Small intestine (tissue), 7 donors: ENCODE results near the gene DOHH. TPM values are rescaled to one million over a fixed set of nuclear protein-coding genes. Genes with fewer than 3 reads are reported as not detected.
A peak's percentile ranks its signal among the peaks of the same experiment; 100 is the strongest.
"Not testable (repeated sequence)": the region's sequence is repeated elsewhere in the genome, so short reads cannot be mapped to it uniquely, and the experiment has no call there.

Source experiments
- DNase-seq, 2 donors: peaks; one replicate each; pipeline versions ENCODE4 v3.0.0 to v3.0.0-alpha.2; 2013
- FAIRE-seq: peaks from 2 replicates; lab custom pipeline; 2012; peaks lifted over from hg19 to GRCh38; lab: Jason Lieb, UNC
- H3K27ac ChIP-seq, 3 donors: one replicate each; pipeline ENCODE4 v1.5.1; 2013; ENCODE audit warnings: low read length in 2 of 3, mild to moderate bottlenecking in 2 of 3, control low read depth in 1 of 3, inconsistent platforms in 1 of 3, low read depth in 1 of 3, moderate library complexity in 1 of 3
- H3K27me3 ChIP-seq, 3 donors: one replicate each; pipeline ENCODE4 v1.6.1; 2013; ENCODE audit warnings: low read length in 3 of 3, inconsistent platforms in 1 of 3; ENCODE audit not compliant: control insufficient read depth in 3 of 3, insufficient read depth in 3 of 3
- H3K36me3 ChIP-seq, 3 donors: one replicate each; pipeline ENCODE4 v1.6.1; 2013; ENCODE audit warnings: low read length in 3 of 3, inconsistent platforms in 1 of 3, low read depth in 1 of 3, mild to moderate bottlenecking in 1 of 3, moderate library complexity in 1 of 3; ENCODE audit not compliant: control insufficient read depth in 3 of 3, insufficient read depth in 2 of 3
- H3K4me1 ChIP-seq, 3 donors: one replicate each; pipeline ENCODE4 v1.6.1; 2013; ENCODE audit warnings: low read length in 2 of 3, inconsistent platforms in 1 of 3, low read depth in 1 of 3, mild to moderate bottlenecking in 1 of 3, moderate library complexity in 1 of 3; ENCODE audit not compliant: control insufficient read depth in 3 of 3, insufficient read depth in 2 of 3
- H3K4me3 ChIP-seq, 3 donors: one replicate each; pipeline ENCODE4 v1.5.1; 2013; ENCODE audit warnings: low read length in 3 of 3, control low read depth in 1 of 3, inconsistent platforms in 1 of 3, low read depth in 1 of 3, mild to moderate bottlenecking in 1 of 3, moderate library complexity in 1 of 3
- H3K9me3 ChIP-seq, 2 donors: one replicate each; pipeline ENCODE4 v1.6.1; 2013; ENCODE audit warnings: low read depth in 1 of 2, low read length in 1 of 2; ENCODE audit not compliant: control insufficient read depth in 2 of 2, insufficient read depth in 1 of 2
- WGBS, 3 donors: extraction: QIAGEN DNeasy Blood & Tissue Kit; methylation state at CpG; one replicate each; pipeline ENCODE4 v1.1.7; 2013; 5-methylcytosine and 5-hydroxymethylcytosine counted together
- polyA plus RNA-seq, 4 donors: library from polyadenylated mRNA; stranded (reverse) in 3 of 4; unstranded in 1 of 4; fragments of 200-250 nt in 3 of 4; fragments of 120-200 nt in 1 of 4; gene quantifications; one replicate each; pipeline versions ENCODE4 v1.2.1 to v1.2.3, GENCODE V29; 2013
- donor health status: healthy with polysubstance abuse.
- donor health status: control.
- donor health status: control.
- donor health status: Bipolar disorder and iron deficiency.
- donor health status: healthy.

DOHH gene
- polyA plus RNA-seq, 4 donors: 5.4 to 18.4 (median 8.4) TPM

DNA sequence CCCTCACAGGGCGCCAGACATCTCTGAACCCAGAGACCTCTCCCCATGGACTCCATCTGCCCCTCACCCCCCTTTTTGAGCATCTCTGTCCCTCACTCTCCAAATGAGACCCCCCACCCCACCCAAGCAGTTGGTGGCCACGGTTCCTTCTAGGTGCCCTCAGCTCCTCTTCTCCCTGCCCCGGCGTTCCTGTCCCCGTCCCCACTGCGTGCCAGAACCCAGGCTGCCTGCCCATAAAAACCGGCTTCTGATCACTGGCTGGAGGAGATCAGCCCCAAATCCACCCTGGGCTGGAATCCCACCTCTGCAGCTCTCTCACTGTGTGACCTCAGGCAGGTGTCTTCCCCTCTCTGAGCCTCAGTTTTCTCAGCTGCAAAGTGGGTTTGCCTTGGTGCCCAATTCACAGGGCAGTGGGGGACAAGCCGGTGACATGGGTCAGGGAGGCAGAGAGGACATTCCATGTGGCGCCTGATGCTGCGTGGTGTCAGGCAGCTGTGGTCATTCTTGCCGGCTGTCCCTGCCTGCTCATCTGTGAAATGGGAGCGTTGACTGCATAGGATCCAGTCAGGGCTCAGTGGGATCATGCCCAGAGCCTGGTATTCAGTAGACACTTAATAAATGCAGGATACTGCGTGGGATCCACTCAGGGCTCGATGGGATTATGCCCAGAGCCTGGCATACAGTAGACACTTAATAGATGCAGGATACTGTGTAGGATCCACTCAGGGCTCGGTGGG lies 45.6 kb downstream of the DOHH start:
- peaks cover 8 to 64% (median 10%) of the 10 kb centered on the region in 3 donors for H3K36me3 ChIP-seq
- WGBS, 3 donors: 95 to 98% (median 96%) methylated on average over 14 to 15 of the region's 15 CpGs
- FAIRE-seq: no peak

DNA sequence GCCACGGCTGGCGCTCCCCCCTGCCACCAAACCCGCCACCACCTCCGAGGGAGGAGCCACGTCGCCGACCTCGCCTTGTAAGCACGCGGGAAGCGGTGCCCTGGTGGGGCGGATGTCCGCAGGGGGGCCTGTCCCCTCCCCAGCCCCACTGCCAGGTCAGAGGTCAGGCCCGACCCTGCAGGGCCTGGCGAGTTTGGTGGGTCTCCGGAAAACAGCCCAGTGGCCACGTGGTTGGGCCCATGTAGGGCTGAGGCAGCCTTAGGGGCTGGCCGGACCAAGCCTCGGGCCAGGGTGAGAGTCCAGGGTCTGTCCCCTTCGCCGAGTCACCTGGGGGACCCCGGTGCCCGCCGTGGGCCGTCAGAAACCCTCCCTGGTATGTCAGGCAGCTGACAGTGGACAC lies 46.6 kb downstream of the DOHH start:
- peaks cover 8 to 68% (median 10%) of the 10 kb centered on the region in 3 donors for H3K36me3 ChIP-seq
- no peak overlapping the region for H3K4me3 ChIP-seq
- FAIRE-seq (no peak), DNase-seq (no peak)
- H3K4me1 ChIP-seq: peaks cover 0 to 17% (median 3%) of the 10 kb centered on the region in 3 donors
- WGBS, 3 donors: 86 to 88% (median 88%) methylated on average over 15 to 25 of the region's 25 CpGs
- H3K9me3 ChIP-seq: no peaks in the 10 kb centered on the region
- H3K27me3 ChIP-seq: peaks cover 0 to 3% (median 0%) of the 10 kb centered on the region in 3 donors
- no peak overlapping the region for H3K27ac ChIP-seq

More for the DNA sequence above, 45.6 kb downstream of the DOHH start:
- no peaks in the 10 kb centered on the region for H3K9me3 ChIP-seq
- H3K27me3 ChIP-seq: peaks cover 0 to 3% (median 0%) of the 10 kb centered on the region in 3 donors
- H3K27ac ChIP-seq: no peak overlapping the region
- no peak overlapping the region for H3K4me3 ChIP-seq
- no peak for DNase-seq
- peaks cover 0 to 27% (median 3%) of the 10 kb centered on the region in 3 donors for H3K4me1 ChIP-seq

DNA sequence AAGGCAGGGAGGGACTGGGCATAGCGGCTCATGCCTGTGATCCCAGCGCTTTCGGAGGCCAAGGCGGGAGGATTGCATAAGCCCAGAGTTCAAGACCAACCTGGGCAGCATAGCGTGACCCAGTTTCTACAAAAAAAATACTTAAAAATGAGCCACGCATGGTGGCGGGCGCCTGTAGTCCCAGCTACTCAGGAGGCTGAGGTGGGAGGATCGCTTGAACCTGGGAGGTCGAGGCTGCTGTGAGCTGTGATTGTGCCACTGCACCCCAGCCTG lies 47.6 kb downstream of the DOHH start:
- not testable (repeated sequence) for H3K4me3 ChIP-seq, H3K9me3 ChIP-seq, DNase-seq, FAIRE-seq, H3K27me3 ChIP-seq, H3K4me1 ChIP-seq, H3K27ac ChIP-seq
- 91 to 97% (median 94%) methylated on average over 10 of the region's 10 CpGs for WGBS, 3 donors
- peaks cover 8 to 72% (median 12%) of the 10 kb centered on the region in 3 donors for H3K36me3 ChIP-seq

DNA sequence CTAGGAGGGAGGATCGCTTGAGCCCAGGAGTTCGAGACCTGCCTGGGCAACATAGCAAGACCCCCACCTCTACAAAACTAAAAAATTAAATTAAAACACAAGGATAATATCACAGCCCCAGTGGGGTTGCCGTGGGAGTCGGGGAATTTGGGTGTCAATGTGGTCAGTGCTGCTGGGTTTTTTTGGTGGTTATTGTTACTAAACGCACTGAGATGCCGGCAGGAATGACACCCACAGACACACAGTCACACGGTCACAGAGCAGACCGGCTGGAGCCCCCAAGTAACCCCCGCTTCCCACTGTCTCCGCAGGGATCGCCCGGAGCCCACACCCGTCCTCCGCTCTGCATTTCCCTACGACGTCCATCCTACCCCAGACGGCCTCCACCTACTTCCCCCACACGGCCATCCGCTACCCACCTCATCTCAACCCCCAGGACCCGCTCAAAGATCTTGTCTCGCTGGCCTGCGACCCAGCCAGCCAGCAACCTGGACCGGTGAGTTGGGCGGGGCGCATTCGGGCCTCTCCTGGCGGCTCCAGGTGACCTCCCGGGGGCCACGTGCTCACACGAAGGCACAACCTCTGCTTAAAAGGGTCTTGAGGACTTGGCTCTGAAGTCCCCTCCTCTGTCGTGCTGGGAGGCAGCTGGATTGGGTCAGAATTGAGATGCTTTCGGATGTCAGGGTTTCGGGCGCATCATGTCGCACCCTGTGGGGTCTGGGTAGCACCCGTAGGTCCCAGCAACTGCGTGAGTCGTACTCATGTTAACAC lies 48.1 kb downstream of the DOHH start:
- Histone ChIP-seq H3K9me3 (no peaks in the 10 kb centered on the region), H3K4me3 (no peak overlapping the region), H3K36me3 (peaks cover 8 to 71% (median 12%) of the 10 kb centered on the region in 3 donors), H3K4me1 (peaks cover 0 to 3% (median 3%) of the 10 kb centered on the region in 3 donors), H3K27me3 (peaks cover 0 to 2% (median 0%) of the 10 kb centered on the region in 3 donors), H3K27ac (no peak overlapping the region)
- FAIRE-seq (no peak), DNase-seq (no peak)
- 90 to 94% (median 93%) methylated on average over 38 of the region's 38 CpGs for WGBS, 3 donors

DNA sequence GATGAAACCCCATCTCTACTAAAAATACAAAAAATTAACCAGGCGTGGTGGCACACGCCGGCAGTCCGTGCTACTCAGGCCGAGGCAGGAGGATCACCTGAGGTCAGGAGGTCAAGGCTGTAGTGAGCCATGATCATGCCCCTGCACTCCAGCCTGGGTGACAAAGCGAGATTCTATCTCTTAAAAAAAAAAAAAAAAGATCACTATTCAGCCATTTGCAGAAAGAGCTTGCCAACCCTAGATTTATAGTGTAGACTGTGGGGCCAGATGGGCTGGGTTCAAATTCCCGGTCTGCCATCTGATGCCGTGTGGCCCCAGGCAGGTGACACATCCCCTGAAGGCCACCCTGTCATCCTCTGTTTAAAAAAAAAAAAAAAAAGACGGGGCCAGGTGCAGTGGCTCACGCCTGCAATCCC lies 49.0 kb downstream of the DOHH start:
- DNase-seq (no peak), FAIRE-seq (no peak)
- peaks cover 8 to 68% (median 12%) of the 10 kb centered on the region in 3 donors for H3K36me3 ChIP-seq
- no peaks in the 10 kb centered on the region for H3K9me3 ChIP-seq
- no peaks in the 10 kb centered on the region for H3K27me3 ChIP-seq
- WGBS, 3 donors: 86 to 90% (median 86%) methylated on average over 9 to 10 of the region's 10 CpGs
- no peaks in the 10 kb centered on the region for H3K4me1 ChIP-seq
- no peak overlapping the region for H3K4me3 ChIP-seq
- H3K27ac ChIP-seq: peak overlapping the region in 2 of 3 donors; percentile 33 to 78

DNA sequence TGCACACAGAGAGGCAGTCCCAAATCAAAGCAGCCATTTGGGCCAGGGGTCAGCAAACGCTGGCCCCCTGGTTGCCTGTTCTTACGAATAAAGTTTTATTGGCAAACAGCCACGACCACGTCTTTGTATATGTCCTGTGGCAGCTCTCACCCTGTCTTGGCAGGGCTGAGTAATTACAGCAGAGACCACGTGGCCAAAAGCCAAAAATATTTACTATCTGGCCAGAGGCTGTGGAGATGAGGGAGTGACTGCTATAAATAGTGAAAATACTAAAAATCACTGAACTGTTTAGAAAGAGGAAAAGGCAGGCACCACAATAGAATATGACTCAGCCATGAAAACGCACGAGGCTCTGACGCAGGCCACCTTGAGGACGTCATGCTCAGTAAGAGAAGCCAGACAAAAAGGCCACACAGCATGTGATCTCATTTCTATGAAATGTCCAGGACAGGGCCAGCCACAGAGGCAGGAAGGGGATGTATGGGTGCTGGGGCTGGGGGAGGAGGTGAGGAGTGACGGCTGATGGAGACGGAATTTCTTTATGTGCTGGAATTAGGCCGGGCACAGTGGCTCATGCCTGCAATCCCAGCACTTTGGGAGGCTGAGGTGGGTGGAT lies 49.6 kb downstream of the DOHH start:
- H3K27ac ChIP-seq: peak overlapping the region in 2 of 3 donors; percentile 33 to 78
- no peak overlapping the region for H3K4me3 ChIP-seq
- H3K9me3 ChIP-seq: no peaks in the 10 kb centered on the region
- DNase-seq (peak in 1 of 2 donors; percentile 20), FAIRE-seq (no peak)
- H3K27me3 ChIP-seq: no peaks in the 10 kb centered on the region
- no peaks in the 10 kb centered on the region for H3K4me1 ChIP-seq
- 46 to 77% (median 68%) methylated on average over 12 of the region's 12 CpGs for WGBS, 3 donors
- H3K36me3 ChIP-seq: peaks cover 8 to 68% (median 12%) of the 10 kb centered on the region in 3 donors

DNA sequence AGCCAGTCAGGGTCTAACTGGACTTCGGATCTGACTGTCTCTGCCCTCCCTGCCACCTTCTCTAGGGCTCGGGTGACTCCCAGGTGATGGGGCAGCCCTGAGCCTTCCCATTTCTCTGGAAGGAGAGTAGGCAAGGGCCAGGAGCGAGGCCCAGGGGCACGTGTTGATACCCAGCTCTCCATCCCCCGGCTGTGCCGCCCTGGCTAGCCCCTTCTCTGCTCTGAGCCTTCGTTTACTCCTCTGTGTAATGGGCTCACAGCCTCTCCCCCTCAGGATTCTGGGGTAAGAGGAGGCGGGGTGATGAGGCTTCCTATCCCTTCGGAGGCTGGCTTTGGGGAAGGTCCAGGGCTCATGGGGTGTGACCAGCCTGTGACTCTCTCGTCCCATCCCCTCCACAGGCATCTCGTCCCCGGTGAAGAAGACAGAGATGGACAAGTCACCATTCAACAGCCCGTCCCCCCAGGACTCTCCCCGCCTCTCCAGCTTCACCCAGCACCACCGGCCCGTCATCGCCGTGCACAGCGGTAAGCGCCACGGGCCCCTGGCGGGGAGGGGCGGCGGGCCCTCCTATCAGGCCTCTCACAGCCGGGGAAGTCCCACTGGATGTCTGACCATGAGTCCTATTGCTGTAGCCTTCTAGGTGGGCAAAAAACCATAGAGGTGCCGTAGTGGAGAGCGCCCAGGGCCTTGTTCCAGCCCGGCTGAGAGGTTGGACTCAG lies 51.7 kb downstream of the DOHH start:
- DNase-seq (no peak), FAIRE-seq (no peak)
- Histone ChIP-seq H3K4me3 (no peak overlapping the region), H3K27ac (no peak overlapping the region), H3K9me3 (no peaks in the 10 kb centered on the region), H3K4me1 (no peaks in the 10 kb centered on the region), H3K27me3 (no peaks in the 10 kb centered on the region), H3K36me3 (peaks cover 7 to 64% (median 12%) of the 10 kb centered on the region in 3 donors)
- 95 to 96% (median 95%) methylated on average over 28 of the region's 28 CpGs for WGBS, 3 donors

DNA sequence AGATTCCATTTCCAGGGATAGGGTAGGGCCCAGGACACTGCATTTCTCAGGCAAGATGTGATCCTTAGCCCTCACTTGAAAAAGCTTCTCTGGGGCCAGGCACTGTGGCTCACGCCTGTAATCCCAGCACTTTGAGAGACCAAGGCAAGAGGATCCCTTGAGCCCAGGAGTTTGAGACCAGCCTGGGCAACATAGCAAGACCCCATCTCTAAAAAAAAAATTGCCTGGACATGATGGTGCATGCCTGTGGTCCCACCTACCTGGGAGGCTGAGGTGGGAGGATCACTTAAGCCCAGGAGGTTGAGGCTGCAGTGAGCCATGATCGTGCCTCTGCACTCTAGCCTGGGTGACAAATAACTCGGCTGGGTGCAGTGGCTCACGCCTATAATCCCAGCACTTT lies 53.8 kb downstream of the DOHH start:
- WGBS, 3 donors: 89 to 95% (median 94%) methylated on average over 4 of the region's 4 CpGs
- not testable (repeated sequence) for FAIRE-seq, H3K4me1 ChIP-seq, H3K4me3 ChIP-seq, DNase-seq, H3K27ac ChIP-seq, H3K27me3 ChIP-seq, H3K9me3 ChIP-seq
- H3K36me3 ChIP-seq: peaks cover 0 to 53% (median 5%) of the 10 kb centered on the region in 3 donors
